NT2/D1 (cell line): ENCODE data around the gene CHMP6.
A peak's percentile ranks its signal among the peaks of the same experiment; 100 is the strongest.
"Not testable (repeated sequence)": the region's sequence is repeated elsewhere in the genome, so short reads cannot be mapped to it uniquely, and the experiment has no call there.

ENCODE experiments used
- DNase-seq: peaks from one replicate; pipeline ENCODE4 v3.0.0-alpha.2; 2011; ENCODE audit warnings: low read depth, low spot score
- H3K27me3 ChIP-seq: 2 replicates; pipeline ENCODE4 v1.6.0; 2011; ENCODE audit warnings: mild to moderate bottlenecking; ENCODE audit not compliant: insufficient read length, insufficient read depth
- H3K36me3 ChIP-seq: 2 replicates; pipeline ENCODE4 v1.6.1; 2011; ENCODE audit warnings: mild to moderate bottlenecking, low read length, mixed read lengths; ENCODE audit not compliant: insufficient read depth, insufficient read length
- H3K4me1 ChIP-seq: 2 replicates; pipeline ENCODE4 v1.5.1; 2011; ENCODE audit not compliant: insufficient read depth, insufficient read length
- H3K4me3 ChIP-seq: 2 replicates; pipeline ENCODE4 v1.5.1; 2011; ENCODE audit warnings: low read depth; ENCODE audit not compliant: insufficient read length
- H3K9ac ChIP-seq: 2 replicates; pipeline ENCODE4 v1.6.0; 2011; ENCODE audit warnings: low read depth; ENCODE audit not compliant: insufficient read length
- H3K9me3 ChIP-seq: 2 replicates; pipeline ENCODE4 v1.5.1; 2011; ENCODE audit warnings: mild to moderate bottlenecking, low read length; ENCODE audit not compliant: insufficient read depth
- SUZ12 ChIP-seq: IDR thresholded peaks from 2 replicates; pipeline ENCODE4 v1.6.1; 2011; ENCODE audit not compliant: insufficient read length, insufficient read depth; ENCODE audit errors: extremely low read depth
- YY1 ChIP-seq: IDR thresholded peaks from 2 replicates; pipeline ENCODE4 v1.6.1; 2011; ENCODE audit not compliant: insufficient read length, insufficient read depth
- ZNF274 ChIP-seq: IDR thresholded peaks from 2 replicates; pipeline ENCODE4 v1.6.1; 2011; ENCODE audit warnings: mild to moderate bottlenecking, low read depth, low read length

The CHMP6 gene

DNA sequence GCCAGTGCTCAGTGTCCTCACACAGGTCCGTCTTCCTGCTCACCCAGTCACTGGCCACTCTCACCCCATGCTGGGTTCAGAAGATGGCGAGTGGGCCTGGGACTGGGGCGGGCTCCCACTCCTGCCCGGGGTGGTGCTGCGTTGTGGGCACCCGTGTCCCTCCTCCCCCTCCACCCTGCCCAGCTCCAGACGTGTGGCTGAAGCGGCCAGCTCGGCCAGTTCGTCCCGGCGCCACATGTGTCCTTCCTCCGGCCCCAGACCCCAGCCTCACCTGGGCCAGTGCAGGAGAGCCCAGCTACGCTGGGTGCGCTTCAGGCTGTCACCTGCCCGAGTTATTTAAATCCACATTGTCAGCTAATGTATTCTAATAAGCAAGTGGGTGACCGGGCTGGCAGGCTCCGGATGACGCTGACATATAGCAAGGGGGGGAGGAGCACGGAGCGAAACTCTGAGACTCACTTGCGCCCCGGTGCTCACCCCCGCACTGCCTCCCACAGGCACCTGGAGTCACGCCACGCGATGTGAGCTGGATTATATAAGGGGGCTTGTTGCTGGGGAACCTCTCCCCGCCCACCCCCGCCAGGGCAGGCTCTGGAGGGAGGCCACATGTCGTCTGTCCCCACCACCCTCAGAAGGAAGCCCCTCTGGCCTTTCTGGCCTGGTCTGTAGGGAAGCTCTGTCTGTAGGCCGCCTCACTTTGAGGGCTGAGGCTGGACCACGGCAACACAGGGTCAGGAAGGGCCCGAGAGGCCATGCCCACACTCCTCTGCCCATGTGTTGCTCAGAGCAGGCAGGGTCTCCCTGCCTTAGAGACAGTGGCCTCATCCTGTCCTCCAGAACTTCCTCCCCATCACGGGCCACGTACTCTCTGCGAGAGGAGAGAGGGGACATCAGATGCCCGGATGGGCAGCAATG lies 36.2 kb downstream of the CHMP6 start:
- TF ChIP-seq YY1 (no peak), ZNF274 (no peak), SUZ12 (no peak)
- no peak for DNase-seq

DNA sequence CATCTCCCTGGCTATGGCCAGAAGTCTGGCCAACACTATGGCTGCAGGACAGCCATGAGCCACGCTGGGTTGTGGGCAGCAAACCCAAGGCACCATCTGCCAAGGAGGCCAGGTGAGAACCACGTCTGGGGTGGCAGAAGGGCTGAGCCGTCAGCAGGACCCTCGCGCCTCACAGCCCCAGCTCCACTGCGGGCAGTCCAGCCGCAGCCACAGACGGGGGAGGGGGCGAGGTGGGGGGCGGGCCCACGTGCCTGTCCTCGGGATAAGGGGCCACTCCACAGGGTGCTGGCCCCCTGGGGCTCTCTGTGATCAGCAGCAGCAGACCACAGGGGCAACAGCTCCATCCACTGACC lies 36.8 kb downstream of the CHMP6 start:
- Histone ChIP-seq H3K9ac (peak overlapping the region; percentile 17), H3K4me1 (peaks cover 20% of the 10 kb centered on the region), H3K27me3 (peaks cover 16% of the 10 kb centered on the region), H3K36me3 (peaks cover 8% of the 10 kb centered on the region), H3K9me3 (no peaks in the 10 kb centered on the region), H3K4me3 (no peak overlapping the region)
- TF ChIP-seq SUZ12 (no peak), ZNF274 (no peak), YY1 (no peak)
- DNase-seq: no peak

More for the DNA sequence above, 36.2 kb downstream of the CHMP6 start:
- no peak overlapping the region for H3K4me3 ChIP-seq
- H3K9me3 ChIP-seq: no peaks in the 10 kb centered on the region
- H3K27me3 ChIP-seq: peaks cover 10% of the 10 kb centered on the region
- peak overlapping the region; percentile 17 for H3K9ac ChIP-seq
- H3K36me3 ChIP-seq: peaks cover 4% of the 10 kb centered on the region
- peaks cover 17% of the 10 kb centered on the region for H3K4me1 ChIP-seq

DNA sequence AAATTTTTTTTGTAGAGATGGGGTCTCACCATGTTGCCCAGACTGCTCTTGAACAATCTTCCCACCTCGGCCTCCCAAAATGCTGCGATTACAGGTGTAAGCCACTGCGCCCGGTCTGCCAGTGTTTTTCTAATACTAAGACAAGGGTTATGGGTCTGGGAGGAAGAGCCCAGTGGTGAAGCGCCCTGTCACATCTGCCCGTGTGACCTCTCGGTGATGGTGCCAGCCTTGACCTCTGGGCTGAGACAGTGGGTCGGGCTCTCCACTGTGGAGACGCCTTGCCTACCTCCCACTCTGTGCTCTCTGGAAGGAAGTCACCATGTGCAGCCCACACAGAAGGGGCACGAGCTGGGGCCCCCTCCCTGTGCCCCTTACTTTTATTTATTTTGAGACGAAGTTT lies 38.2 kb downstream of the CHMP6 start:
- Histone ChIP-seq H3K36me3 (peaks cover 8% of the 10 kb centered on the region), H3K9ac (no peak overlapping the region), H3K27me3 (peaks cover 22% of the 10 kb centered on the region), H3K9me3 (no peaks in the 10 kb centered on the region), H3K4me1 (peaks cover 20% of the 10 kb centered on the region), H3K4me3 (no peak overlapping the region)
- DNase-seq: no peak
- TF ChIP-seq SUZ12: no peak

DNA sequence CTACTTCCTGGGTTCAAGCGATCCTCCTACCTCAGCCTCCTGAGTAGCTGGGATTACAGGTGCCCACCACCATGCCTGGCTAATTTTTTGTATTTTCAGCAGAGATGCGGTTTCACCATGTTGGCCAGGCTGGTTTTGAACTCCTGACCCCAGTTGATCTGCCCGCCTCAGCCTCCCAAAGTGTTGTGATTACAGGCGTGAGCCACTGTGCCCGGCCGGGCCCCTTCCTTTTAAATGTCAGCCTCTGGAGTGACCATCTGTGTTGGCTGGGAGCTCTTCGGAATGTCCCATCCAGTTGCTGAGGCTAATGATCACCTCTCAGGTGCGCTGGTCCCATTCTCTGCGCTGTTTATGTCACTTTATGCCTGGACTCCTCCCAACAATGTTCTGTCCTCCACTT lies 38.7 kb downstream of the CHMP6 start:
- Histone ChIP-seq H3K4me1 (peaks cover 20% of the 10 kb centered on the region), H3K27me3 (peaks cover 18% of the 10 kb centered on the region)
- H3K36me3 ChIP-seq, H3K4me3 ChIP-seq, H3K9me3 ChIP-seq, H3K9ac ChIP-seq, DNase-seq: not testable (repeated sequence)

DNA sequence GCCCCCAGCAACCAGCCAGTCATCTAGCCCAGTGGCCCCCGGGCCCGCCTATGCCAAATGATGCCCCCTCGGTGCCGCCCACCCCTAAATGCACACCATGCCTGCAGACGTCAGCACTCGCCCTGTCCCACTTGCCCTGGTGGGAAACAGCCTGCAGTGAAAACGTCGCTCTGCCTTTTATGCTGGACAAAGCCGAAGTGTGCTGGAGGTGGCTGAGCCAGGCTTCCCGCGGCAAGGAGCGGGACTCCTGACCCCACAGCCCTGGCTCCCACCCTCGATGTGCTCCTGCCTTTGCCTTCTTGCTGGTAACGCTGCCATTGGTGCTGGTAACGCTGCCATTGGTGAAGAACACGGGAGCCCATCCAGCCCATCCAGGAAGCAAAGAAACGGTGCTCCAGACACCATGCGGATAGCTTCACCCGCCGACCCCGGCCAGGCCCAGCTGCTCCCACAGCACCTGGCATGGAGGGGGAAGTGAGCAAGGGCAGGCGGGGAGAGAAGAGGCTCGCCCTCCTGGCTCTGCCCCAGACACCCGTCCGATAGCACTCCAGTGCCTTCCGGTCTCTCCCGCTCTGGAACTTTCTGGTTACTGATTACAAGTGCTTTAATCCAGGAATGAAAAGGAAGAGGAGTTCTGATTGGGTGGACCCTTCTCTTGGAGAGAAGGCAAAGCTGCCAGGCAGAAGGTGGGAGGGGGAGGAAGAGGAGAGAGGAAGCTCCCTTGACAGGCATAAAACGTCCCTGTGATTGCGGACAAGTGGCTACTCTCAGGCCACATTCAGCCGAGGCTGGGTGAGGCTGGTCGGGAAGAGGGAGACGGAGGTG lies 39.3 kb downstream of the CHMP6 start:
- peaks cover 20% of the 10 kb centered on the region for H3K4me1 ChIP-seq
- H3K36me3 ChIP-seq: peaks cover 8% of the 10 kb centered on the region
- no peak overlapping the region for H3K9ac ChIP-seq
- H3K27me3 ChIP-seq: peaks cover 21% of the 10 kb centered on the region
- TF ChIP-seq SUZ12 (no peak), YY1 (no peak), ZNF274 (no peak)
- no peaks in the 10 kb centered on the region for H3K9me3 ChIP-seq
- DNase-seq: no peak
- H3K4me3 ChIP-seq: no peak overlapping the region

DNA sequence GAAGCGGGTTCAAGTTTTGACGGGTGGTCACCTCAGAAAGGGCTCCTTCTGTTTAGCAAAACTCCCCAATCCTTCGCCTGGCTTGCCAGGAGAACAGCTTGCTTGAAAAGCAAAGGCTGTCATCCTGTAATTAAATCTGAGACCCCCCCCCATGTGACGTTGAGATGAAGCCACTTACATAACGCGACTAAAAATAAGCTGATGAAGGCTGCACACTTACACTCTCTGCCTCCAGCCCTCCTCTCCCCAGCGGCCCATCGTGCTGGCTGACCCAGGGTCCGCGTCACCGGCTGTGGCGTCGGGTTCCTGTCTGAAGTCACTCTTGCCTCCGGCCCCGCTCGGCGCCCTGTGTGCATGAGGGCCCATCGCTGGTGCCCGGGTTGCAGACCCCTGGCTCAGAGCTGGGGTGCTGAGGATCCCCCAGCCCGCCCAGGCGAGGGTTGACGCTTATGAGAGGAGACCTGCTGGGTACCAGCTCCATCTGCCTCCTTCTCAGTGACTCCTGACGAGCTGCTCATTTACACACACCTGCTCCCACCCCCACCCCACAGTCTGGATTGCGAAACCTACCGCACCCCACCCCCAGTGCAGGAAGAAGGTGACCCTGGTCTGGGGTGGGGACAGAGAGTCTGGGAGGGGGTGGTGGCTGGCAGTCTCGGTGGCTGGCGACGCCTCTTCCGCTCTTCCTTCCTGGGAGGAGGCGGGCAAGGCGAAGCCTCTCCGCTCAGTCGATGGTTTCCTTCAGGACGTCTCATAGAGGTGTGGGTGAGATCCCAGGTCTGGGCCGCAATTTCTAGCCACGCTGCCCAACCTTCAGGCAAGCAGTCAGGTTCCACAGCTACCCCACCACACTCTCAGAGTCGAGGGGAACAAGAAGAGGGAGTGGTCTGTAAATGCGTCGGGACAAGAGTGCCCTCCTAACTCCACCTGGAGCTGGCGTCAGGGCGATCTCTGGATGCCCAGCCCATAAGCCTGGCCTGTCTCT lies 40.2 kb downstream of the CHMP6 start:
- TF ChIP-seq ZNF274 (no peak), YY1 (no peak), SUZ12 (no peak)
- Histone ChIP-seq H3K4me1 (peaks cover 20% of the 10 kb centered on the region), H3K9me3 (no peaks in the 10 kb centered on the region), H3K4me3 (no peak overlapping the region), H3K27me3 (peaks cover 25% of the 10 kb centered on the region), H3K36me3 (peaks cover 14% of the 10 kb centered on the region), H3K9ac (no peak overlapping the region)
- no peak for DNase-seq
